ENCODE results near the gene UQCRHL.
"Not testable (repeated sequence)": the region's sequence is repeated elsewhere in the genome, so short reads cannot be mapped to it uniquely, and the experiment has no call there.

UQCRHL gene

DNA sequence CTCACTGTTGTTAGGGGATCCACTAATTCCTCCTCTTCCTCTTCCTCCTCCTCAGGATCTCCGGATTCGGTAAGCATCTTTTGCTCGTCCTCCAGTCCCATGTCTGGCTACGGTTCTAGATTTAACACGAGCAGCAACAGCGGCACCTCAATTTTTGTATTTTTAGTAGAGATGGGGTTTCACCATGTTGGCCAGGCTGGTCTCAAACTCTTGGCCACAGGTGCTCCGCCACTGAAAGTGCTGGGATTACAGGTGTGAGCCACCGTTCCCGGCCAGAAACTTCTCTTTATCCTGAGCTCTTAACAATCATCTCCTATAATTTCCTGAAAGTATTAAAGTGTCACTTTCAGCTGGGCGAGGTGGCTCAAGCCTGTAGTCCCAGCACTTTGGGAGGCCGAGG is at the start of gene UQCRHL:
Gene UQCRHL (minus strand): TSS at position 101 of the 400 bp plus-strand sequence. CDS start 0 bp downstream, at position 101.
- not testable (repeated sequence) for DNase-seq (ENCODE audit: low read depth); H3K4me3 ChIP-seq (ENCODE audit: low read depth, low read length)

DNA sequence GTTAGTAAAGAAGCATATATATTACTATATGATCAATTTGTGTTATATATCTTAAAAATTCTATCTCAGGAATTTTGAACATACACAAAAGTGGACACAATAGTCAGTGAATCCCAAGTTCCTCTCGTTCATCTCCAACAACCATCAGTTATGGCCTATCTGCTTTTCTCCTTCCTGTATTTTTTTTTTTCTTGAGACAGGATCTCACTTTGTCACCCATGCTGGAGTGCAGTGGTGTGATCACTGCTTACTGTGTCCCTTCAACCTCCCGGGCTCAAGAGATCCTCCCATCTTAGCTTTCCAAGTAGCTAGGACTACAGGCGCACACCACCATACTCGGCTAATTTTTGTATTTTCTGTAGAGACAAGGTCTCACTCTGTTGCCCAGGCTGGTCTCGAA is 49.4 kb upstream of the UQCRHL start:
- H3K4me3 ChIP-seq (ENCODE audit: low read depth, low read length), result no peak overlapping the region
- TF ChIP-seq, protein P1, sequence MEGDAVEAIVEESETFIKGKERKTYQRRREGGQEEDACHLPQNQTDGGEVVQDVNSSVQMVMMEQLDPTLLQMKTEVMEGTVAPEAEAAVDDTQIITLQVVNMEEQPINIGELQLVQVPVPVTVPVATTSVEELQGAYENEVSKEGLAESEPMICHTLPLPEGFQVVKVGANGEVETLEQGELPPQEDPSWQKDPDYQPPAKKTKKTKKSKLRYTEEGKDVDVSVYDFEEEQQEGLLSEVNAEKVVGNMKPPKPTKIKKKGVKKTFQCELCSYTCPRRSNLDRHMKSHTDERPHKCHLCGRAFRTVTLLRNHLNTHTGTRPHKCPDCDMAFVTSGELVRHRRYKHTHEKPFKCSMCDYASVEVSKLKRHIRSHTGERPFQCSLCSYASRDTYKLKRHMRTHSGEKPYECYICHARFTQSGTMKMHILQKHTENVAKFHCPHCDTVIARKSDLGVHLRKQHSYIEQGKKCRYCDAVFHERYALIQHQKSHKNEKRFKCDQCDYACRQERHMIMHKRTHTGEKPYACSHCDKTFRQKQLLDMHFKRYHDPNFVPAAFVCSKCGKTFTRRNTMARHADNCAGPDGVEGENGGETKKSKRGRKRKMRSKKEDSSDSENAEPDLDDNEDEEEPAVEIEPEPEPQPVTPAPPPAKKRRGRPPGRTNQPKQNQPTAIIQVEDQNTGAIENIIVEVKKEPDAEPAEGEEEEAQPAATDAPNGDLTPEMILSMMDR (IDR thresholded peaks at IDR 0.05; ENCODE audit: low read depth, low read length), result no peak
- no peak for TF ChIP-seq MYC (IDR thresholded peaks at IDR 0.05; ENCODE audit: low read depth, low read length)
- TF ChIP-seq POLR2A (IDR thresholded peaks at IDR 0.05; ENCODE audit: extremely low read depth, insufficient read length), result no peak
- TF ChIP-seq, protein P2, sequence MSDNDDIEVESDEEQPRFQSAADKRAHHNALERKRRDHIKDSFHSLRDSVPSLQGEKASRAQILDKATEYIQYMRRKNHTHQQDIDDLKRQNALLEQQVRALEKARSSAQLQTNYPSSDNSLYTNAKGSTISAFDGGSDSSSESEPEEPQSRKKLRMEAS (IDR thresholded peaks at IDR 0.05; ENCODE audit: low read depth, low read length), result no peak
- DNase-seq (ENCODE audit: low read depth), result no peak

DNA sequence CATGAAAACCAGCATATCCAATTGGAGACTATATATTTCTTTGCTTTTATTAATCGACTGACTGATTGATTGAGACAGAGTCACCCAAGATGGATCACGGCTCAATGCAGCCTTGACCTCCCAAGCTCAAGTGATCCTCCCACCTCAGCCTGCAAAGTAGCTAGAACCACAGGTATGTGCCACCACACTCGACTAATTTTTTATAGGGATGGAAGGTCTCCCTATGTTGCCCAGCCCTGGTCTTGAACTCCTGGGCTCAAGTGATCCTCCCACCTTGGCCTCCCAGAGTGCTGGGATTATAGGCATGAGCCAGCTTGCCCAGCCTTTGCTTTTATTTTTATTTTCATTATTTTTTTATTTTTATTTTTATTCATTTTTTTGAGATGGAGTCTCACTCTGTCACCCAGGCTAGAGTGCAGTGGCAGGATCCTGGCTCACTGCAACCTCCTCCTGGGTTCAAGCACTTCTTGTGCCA is 45.4 kb upstream of the UQCRHL start:
- no peak overlapping the region for H3K4me3 ChIP-seq (ENCODE audit: low read depth, low read length)
- TF ChIP-seq, protein P1 (IDR thresholded peaks at IDR 0.05; ENCODE audit: low read depth, low read length), result no peak
- no peak for TF ChIP-seq MYC (IDR thresholded peaks at IDR 0.05; ENCODE audit: low read depth, low read length)
- no peak for DNase-seq (ENCODE audit: low read depth)

DNA sequence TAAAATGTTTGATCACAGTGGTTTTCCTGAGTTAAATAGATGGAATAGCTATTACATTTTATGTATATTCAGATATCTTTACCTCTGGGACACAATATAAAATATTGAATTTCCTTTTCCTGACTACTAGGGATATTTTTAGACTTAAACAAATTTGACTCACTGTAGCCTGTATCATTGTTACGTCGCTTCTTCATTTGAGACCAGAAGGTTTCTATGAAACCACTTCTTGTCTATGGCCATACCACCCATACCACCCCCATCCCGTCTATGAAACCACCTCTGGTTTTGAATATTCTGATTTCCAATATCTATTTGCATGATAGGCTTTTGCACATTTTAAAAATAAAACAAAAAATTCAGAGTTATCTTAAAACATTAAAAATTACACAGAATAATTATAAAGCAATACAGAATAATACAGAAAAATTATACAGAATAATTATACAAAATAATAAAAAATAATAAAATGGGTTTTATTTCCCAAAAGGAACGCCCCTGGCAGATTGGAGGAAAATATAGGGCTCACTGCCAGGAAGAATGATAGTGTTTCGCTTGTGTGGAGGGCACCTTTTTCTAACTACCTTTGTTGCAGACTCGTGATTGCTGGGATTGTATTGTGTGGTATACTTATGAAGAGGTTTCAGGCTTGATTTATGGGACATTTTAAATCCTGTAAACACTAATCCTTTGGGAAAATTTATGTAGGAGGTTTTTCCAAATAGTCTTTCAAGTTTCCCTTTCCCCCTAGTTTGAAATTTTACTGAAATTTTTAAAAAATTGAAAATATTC is 44.8 kb upstream of the UQCRHL start:
- H3K4me3 ChIP-seq (ENCODE audit: low read depth, low read length), result no peak overlapping the region
- TF ChIP-seq, protein P2 (IDR thresholded peaks at IDR 0.05; ENCODE audit: low read depth, low read length), result no peak
- TF ChIP-seq POLR2A (IDR thresholded peaks at IDR 0.05; ENCODE audit: extremely low read depth, insufficient read length), result no peak
- TF ChIP-seq MYC (IDR thresholded peaks at IDR 0.05; ENCODE audit: low read depth, low read length), result no peak
- TF ChIP-seq, protein P1 (IDR thresholded peaks at IDR 0.05; ENCODE audit: low read depth, low read length), result no peak
- DNase-seq (ENCODE audit: low read depth), result no peak

DNA sequence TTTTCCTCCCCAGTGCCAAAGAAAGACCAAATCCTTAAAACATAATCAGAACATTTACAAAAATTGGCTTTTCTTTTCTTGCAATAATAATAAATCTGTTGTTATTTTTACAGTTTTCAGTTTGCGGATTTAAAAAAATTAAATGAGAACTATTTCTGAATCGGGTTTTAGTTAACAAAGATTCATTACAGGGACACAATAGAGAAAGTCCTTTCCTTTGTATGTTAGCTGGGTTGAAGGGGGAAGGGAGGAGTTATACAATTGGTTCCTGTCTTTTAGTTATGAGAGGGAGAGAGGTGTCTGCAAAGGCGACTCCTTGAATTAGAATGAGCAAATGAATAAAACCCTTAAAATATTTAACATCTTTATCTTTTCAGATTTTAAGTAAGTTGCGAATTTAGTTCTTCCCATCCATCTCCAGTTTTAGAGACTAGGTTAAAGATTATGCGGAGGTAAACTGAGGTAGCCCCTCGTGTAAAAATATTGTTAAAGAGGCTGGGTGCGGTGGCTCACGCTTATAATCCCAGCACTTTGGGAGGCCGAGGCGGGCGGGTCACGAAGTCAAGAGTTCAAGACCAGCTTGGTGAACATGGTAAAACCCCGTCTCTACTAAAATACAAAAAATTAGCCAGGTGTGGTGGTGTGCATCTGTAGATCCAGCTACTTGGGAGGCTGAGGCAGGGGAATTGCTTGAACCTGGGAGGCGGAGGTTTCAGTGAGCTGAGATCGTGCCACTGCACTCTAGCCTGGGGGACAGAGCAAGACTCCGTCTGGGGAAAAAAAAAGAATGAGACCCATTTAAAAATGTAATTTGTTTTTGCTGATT is 44.0 kb upstream of the UQCRHL start:
- TF ChIP-seq, protein P2 (IDR thresholded peaks at IDR 0.05; ENCODE audit: low read depth, low read length), result no peak
- no peak for TF ChIP-seq MYC (IDR thresholded peaks at IDR 0.05; ENCODE audit: low read depth, low read length)
- TF ChIP-seq, protein P1 (IDR thresholded peaks at IDR 0.05; ENCODE audit: low read depth, low read length), result no peak
- H3K4me3 ChIP-seq (ENCODE audit: low read depth, low read length), result peak overlapping the region; percentile 99
- DNase-seq (ENCODE audit: low read depth), result no peak

DNA sequence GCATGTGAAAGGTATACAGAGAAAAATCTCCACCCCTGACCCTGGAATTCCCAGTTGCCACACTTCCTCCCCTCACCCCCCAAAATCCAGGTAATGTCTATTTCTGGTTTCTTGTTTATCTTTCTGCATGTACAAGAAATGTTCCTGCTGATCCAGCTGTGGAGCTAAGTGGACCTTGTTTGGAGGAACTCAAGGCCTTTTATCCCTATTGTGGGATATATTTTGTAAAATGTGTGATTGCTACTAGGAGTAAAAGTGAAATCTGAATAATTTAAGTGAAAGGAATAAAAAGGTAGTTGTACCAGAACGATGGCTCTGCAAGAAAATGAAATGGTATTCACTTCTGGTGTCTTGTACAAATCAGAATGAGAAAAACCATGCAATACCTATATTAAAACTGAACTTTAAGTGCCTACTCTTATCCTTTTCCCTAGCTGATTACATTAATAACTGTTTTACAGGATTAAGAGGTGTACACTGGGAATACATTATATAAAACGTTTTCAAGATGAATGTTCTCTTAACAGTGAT is 43.1 kb upstream of the UQCRHL start:
- no peak for DNase-seq (ENCODE audit: low read depth)
- no peak for TF ChIP-seq POLR2A (IDR thresholded peaks at IDR 0.05; ENCODE audit: extremely low read depth, insufficient read length)
- TF ChIP-seq, protein P1 (IDR thresholded peaks at IDR 0.05; ENCODE audit: low read depth, low read length), result no peak
- no peak for TF ChIP-seq MYC (IDR thresholded peaks at IDR 0.05; ENCODE audit: low read depth, low read length)
- TF ChIP-seq, protein P2 (IDR thresholded peaks at IDR 0.05; ENCODE audit: low read depth, low read length), result no peak
- peak overlapping the region; percentile 99 for H3K4me3 ChIP-seq (ENCODE audit: low read depth, low read length)
